Panc1 (cell line): Measurements from ENCODE around the gene RGS3. TPM values are rescaled to one million over a fixed set of nuclear protein-coding genes. Genes with fewer than 3 reads are reported as not detected.

ENCODE experiments used
- ATAC-seq: fragments of 200-7000 bp; cut with Tn5 transposase; 2 replicates; pipeline ENCODE4 v1.9.1; 2020; ENCODE audit warnings: mild to moderate bottlenecking, moderate library complexity
- BruUV-seq: library from RNA; stranded (reverse); fragments of 400-500 nt; replicated peaks from 2 replicates; lab custom pipeline; 2021; lab: Mats Ljungman, UMichigan
- CTCF ChIA-PET: fragments of 300-600 bp; sonication (Branson Sonifier 250); formaldehyde crosslinking; loops from one replicate; lab custom pipeline; 2022; ENCODE audit warnings: antibody characterized with exemption; lab: Charles Lee
- POLR2A ChIA-PET: fragments of 300-600 bp; sonication (Branson Sonifier 250); formaldehyde crosslinking; loops from one replicate; lab custom pipeline; 2022; ENCODE audit warnings: antibody characterized with exemption; lab: Charles Lee
- DNase-seq: peaks from one replicate; pipeline ENCODE4 v3.0.0-alpha.2; 2010; ENCODE audit warnings: low read depth, low spot score
- H3K27ac ChIP-seq: 2 replicates; pipeline ENCODE4 v1.5.1; 2011; ENCODE audit warnings: mild to moderate bottlenecking, low read length, inconsistent platforms
- H3K27me3 ChIP-seq: fragments of 200-500 bp; sonication (Bioruptor generic); 2 replicates; pipeline ENCODE4 v1.6.0; 2014; ENCODE audit warnings: low read length, inconsistent platforms; ENCODE audit not compliant: control insufficient read depth, insufficient read depth
- H3K36me3 ChIP-seq: fragments of 200-500 bp; sonication (Bioruptor generic); 2 replicates; pipeline ENCODE4 v1.5.1; 2014; ENCODE audit warnings: inconsistent platforms, mild to moderate bottlenecking, low read length, moderate library complexity; ENCODE audit not compliant: control insufficient read depth, insufficient read depth
- H3K4me1 ChIP-seq: 2 replicates; pipeline ENCODE4 v1.5.1; 2011; ENCODE audit warnings: inconsistent platforms, mild to moderate bottlenecking, low read length, moderate library complexity; ENCODE audit not compliant: control insufficient read depth, insufficient read depth
- H3K4me3 ChIP-seq, 2 experiments: 2 replicates each; pipeline ENCODE4 v1.5.1; 2011 to 2012; ENCODE audit warnings: low read depth in 2 of 2, low read length in 2 of 2, mild to moderate bottlenecking in 2 of 2, inconsistent platforms in 1 of 2, moderate library complexity in 1 of 2
- H3K9me3 ChIP-seq: fragments of 200-500 bp; sonication (Bioruptor generic); 2 replicates; pipeline ENCODE4 v1.5.1; 2014; ENCODE audit warnings: low read depth, mild to moderate bottlenecking, inconsistent platforms, low read length, moderate library complexity; ENCODE audit not compliant: control insufficient read depth, insufficient read depth
- CTCF ChIP-seq: fragments of 450-650 bp; IDR thresholded peaks from 2 replicates; pipeline ENCODE4 v1.5.1; 2017; ENCODE audit warnings: mild to moderate bottlenecking
- POLR2AphosphoS5 ChIP-seq: IDR thresholded peaks from 2 replicates; pipeline ENCODE4 v1.6.1; 2012; ENCODE audit warnings: mild to moderate bottlenecking, low read depth, low read length, moderate library complexity
- REST ChIP-seq, 2 experiments: IDR thresholded peaks; 2 replicates each; pipeline ENCODE4 v1.6.1; 2011 to 2012; ENCODE audit warnings: low read depth in 2 of 2, control low read depth in 1 of 2, low read length in 1 of 2, mild to moderate bottlenecking in 1 of 2, moderate library complexity in 1 of 2; ENCODE audit not compliant: insufficient read depth in 1 of 2
- SIN3A ChIP-seq: IDR thresholded peaks from 2 replicates; pipeline ENCODE4 v1.6.1; 2012; ENCODE audit warnings: low read depth, mild to moderate bottlenecking, low read length, moderate library complexity, borderline replicate concordance; ENCODE audit not compliant: insufficient read depth
- TCF7L2 ChIP-seq: IDR thresholded peaks from 2 replicates; pipeline ENCODE4 v1.6.1; 2011; ENCODE audit warnings: mild to moderate bottlenecking, low read depth, low read length, inconsistent platforms
- in situ Hi-C: cut with HindIII; loops from 2 replicates; pipeline ENCODE4 v1.10.0; 2016; ENCODE audit warnings: low sequenced_read_pairs, low pct_unique_long_range_greater_than_20kb
- intact Hi-C: fragments of 100-400 bp; cut with micrococcal nuclease; formaldehyde crosslinking; loops from one replicate; pipeline ENCODE4 v1.10.0; 2022; ENCODE audit not compliant: unreplicated experiment
- total RNA-seq: library from RNA; stranded (reverse); gene quantifications from one replicate; pipeline ENCODE4 v1.2.1, GENCODE V29; 2021; ENCODE audit not compliant: unreplicated experiment

The RGS3 gene
- total RNA-seq, 1 experiment from 2014 or later = 15.1 TPM

DNA sequence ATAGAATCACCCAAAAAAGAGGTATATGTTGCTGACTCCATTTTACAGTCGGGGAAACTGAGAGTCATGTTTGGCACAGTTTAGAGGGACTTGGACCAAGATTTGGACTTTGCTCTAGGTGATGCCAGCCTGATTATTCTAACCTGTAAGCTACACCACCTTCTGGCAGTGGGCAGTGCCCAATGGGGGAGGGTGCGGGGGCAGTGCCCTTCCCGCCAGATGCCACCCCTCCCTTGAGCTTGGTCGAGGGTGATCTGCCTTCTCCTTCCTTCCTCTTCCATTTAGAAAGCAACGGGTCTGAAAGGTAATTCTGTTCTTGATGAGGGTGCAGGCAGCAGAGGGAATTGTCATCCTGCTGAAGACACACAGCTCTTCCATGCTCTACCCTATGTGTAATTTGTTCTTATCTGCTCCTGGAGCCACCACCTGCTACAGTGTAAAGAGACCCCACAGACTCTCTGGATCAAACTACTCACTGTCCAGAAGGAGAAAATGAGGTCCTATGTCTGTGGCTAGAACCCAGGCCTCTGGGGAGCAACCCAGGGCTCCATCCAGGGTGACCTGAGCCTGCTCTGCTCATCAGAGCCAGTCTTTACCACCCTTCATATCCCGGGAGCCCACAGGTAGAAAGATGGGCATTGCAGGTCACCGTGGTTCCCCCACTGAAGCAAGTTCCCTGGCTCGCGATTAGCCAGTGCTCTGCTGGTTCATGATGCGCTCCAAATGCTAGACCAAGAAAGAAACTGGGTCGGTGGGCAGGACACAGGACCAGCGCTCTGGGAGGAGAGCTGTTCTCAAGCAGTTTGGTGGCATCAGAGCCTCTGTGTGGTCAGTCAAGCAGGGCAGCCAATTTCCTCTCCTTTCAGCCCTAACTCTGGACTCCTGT, 156.2 kb downstream of the RGS3 start:
- peaks cover 16% of the 10 kb centered on the region for H3K4me1 ChIP-seq
- BruUV-seq = no TSS peak
- in situ Hi-C loops (no loop called here), intact Hi-C loops (no loop called here)
- no peaks in the 10 kb centered on the region for H3K27me3 ChIP-seq
- ATAC-seq (peak; percentile 42), DNase-seq (no peak)
- H3K4me3 ChIP-seq = no peak overlapping the region
- H3K36me3 ChIP-seq = no peaks in the 10 kb centered on the region
- ChIA-PET CTCF (no interaction called here), POLR2A (interaction anchor here (0.6 kb wide), 1 partner anchor 26 kb away, joined by 13 read pairs; no protein-coding TSS in a partner anchor)
- H3K27ac ChIP-seq = peak overlapping the region; percentile 54
- no peak for TF ChIP-seq SIN3A
- TF ChIP-seq TCF7L2 = no peak
- TF ChIP-seq REST (IDR thresholded peaks at IDR 0.05; ENCODE audit: insufficient read depth in 1 of 2, low read depth in 2 of 2, low read length in 1 of 2) = no peak
- TF ChIP-seq POLR2AphosphoS5 = no peak
- TF ChIP-seq CTCF = no peak
- no peaks in the 10 kb centered on the region for H3K9me3 ChIP-seq

GRCh38 chr9:113620377-113621161, 157.0 kb downstream of the RGS3 start:
- peak; percentile 20 for DNase-seq
- intact Hi-C loops (no loop called here), in situ Hi-C loops (no loop called here)
- H3K4me3 ChIP-seq = no peak overlapping the region
- no peaks in the 10 kb centered on the region for H3K36me3 ChIP-seq
- peak overlapping the region; percentile 70 for H3K27ac ChIP-seq
- ATAC-seq = peak; percentile 85
- peaks cover 16% of the 10 kb centered on the region for H3K4me1 ChIP-seq
- no peaks in the 10 kb centered on the region for H3K27me3 ChIP-seq
- H3K9me3 ChIP-seq = no peaks in the 10 kb centered on the region
- BruUV-seq = no TSS peak
- TF ChIP-seq CTCF (no peak), POLR2AphosphoS5 (no peak), TCF7L2 (no peak), REST (IDR thresholded peaks at IDR 0.05; ENCODE audit: insufficient read depth in 1 of 2, low read depth in 2 of 2, low read length in 1 of 2) (no peak), SIN3A (no peak)
- POLR2A ChIA-PET = no interaction called here
- CTCF ChIA-PET = no interaction called here
